NCI-H1694 treated with DMSO at 0.1 percent for 48 hours (cell line): Measurements from ENCODE around the gene GJA4.
"Not testable (repeated sequence)": the region's sequence is repeated elsewhere in the genome, so short reads cannot be mapped to it uniquely, and the experiment has no call there.

Source experiments
- DNase-seq: peaks from one replicate; lab custom pipeline; 2025; lab: John Stamatoyannopoulos, UW

The GJA4 gene

GRCh38 chr1:34792424-34792823 lies 375 bp upstream of the GJA4 start:
- DNase-seq: no peak

GRCh38 chr1:34794001-34794789 lies 1.4 kb downstream of the GJA4 start:
- DNase-seq: no peak

GRCh38 chr1:34794790-34795180 lies 2.0 kb downstream of the GJA4 start:
- DNase-seq: no peak

- DNase-seq: no peak
These were observed 3.1 kb downstream of the GJA4 start for GRCh38 chr1:34795916-34796315.

GRCh38 chr1:34796990-34797389 lies 4.2 kb downstream of the GJA4 start:
- DNase-seq: no peak

GRCh38 chr1:34800214-34800613 lies 7.4 kb downstream of the GJA4 start:
- DNase-seq: no peak

- DNase-seq: no peak
These were observed 11.0 kb downstream of the GJA4 start for GRCh38 chr1:34803770-34804169.

- DNase-seq: no peak
These were observed 13.6 kb downstream of the GJA4 start for GRCh38 chr1:34806396-34806795.

GRCh38 chr1:34808051-34808810 lies 15.4 kb downstream of the GJA4 start:
- DNase-seq: no peak

- DNase-seq: not testable (repeated sequence)
These were observed 18.0 kb downstream of the GJA4 start for GRCh38 chr1:34810781-34811180.

- no peak for DNase-seq
These were observed 23.5 kb downstream of the GJA4 start for GRCh38 chr1:34816332-34816731.

GRCh38 chr1:34816778-34817177 lies 24.0 kb downstream of the GJA4 start:
- DNase-seq: no peak

GRCh38 chr1:34818862-34819261 lies 26.1 kb downstream of the GJA4 start:
- DNase-seq: not testable (repeated sequence)

- no peak for DNase-seq
These were observed 29.4 kb downstream of the GJA4 start for GRCh38 chr1:34822202-34822601.

GRCh38 chr1:34824817-34825454 lies 32.1 kb downstream of the GJA4 start:
- no peak for DNase-seq

GRCh38 chr1:34825455-34826091 lies 32.8 kb downstream of the GJA4 start:
- no peak for DNase-seq

GRCh38 chr1:34827341-34827941 lies 34.6 kb downstream of the GJA4 start:
- no peak for DNase-seq

- no peak for DNase-seq
These were observed 35.8 kb downstream of the GJA4 start for GRCh38 chr1:34828611-34829010.

GRCh38 chr1:34829250-34829649 lies 36.5 kb downstream of the GJA4 start:
- no peak for DNase-seq

GRCh38 chr1:34831721-34832246 lies 39.0 kb downstream of the GJA4 start:
- DNase-seq: no peak

GRCh38 chr1:34833711-34834110 lies 40.9 kb downstream of the GJA4 start:
- no peak for DNase-seq
